GM12878 (cell line): Measurements from ENCODE around the gene TSPO2. TPM values are rescaled to one million over a fixed set of nuclear protein-coding genes. Genes with fewer than 3 reads are reported as not detected.

Experiments used
- ATAC-seq: fragments of 200-7000 bp; cut with Tn5 transposase; 3 replicates; pipeline ENCODE4 v1.9.1; 2020; ENCODE audit warnings: mild to moderate bottlenecking, moderate library complexity
- BruUV-seq: library from RNA; stranded (reverse); fragments of 400-500 nt; replicated peaks from 2 replicates; lab custom pipeline; 2021; lab: Mats Ljungman, UMichigan
- CTCF ChIA-PET: fragments of 300-600 bp; sonication (Branson Sonifier 250); formaldehyde crosslinking; extraction: SDS; loops from one replicate; lab custom pipeline; 2021; ENCODE audit warnings: inconsistent platforms; lab: Yijun Ruan, JAX
- POLR2A ChIA-PET: fragments of 350-600 bp; formaldehyde crosslinking; extraction: SDS; loops from one replicate; lab custom pipeline; 2021; ENCODE audit warnings: inconsistent platforms; lab: Charles Lee
- RAD21 ChIA-PET: fragments of 300-600 bp; sonication (Branson Sonifier 250); formaldehyde crosslinking; loops from one replicate; lab custom pipeline; 2023; ENCODE audit warnings: antibody characterized with exemption; ENCODE audit not compliant: unreplicated experiment; lab: Charles Lee
- SMC1A ChIA-PET: fragments of 300-600 bp; sonication (Branson Sonifier 250); formaldehyde crosslinking; loops from one replicate; lab custom pipeline; 2023; ENCODE audit not compliant: unreplicated experiment, uncharacterized antibody; lab: Charles Lee
- DNase-seq: peaks from one replicate; pipeline ENCODE4 v3.0.0-alpha.2; 2011; ENCODE audit warnings: low read depth, low spot score
- FAIRE-seq: peaks from 3 replicates; lab custom pipeline; 2011; peaks lifted over from hg19 to GRCh38; lab: Jason Lieb, UNC
- H2AFZ ChIP-seq: 2 replicates; pipeline ENCODE4 v1.6.0; 2011; ENCODE audit warnings: low read depth, low read length, control low read depth; ENCODE audit not compliant: control insufficient read depth
- H3K27ac ChIP-seq: 2 replicates; pipeline ENCODE4 v1.5.1; 2011; ENCODE audit warnings: control low read depth; ENCODE audit not compliant: control insufficient read depth, insufficient read depth
- H3K27me3 ChIP-seq, 2 experiments: replicated peaks in 1 of 2; 2 replicates each; pipeline versions ENCODE4 v1.6.0 to v1.6.1; 2011; ENCODE audit warnings: low read length in 1 of 2; ENCODE audit not compliant: control insufficient read depth in 2 of 2, insufficient read depth in 2 of 2
- H3K36me3 ChIP-seq, 2 experiments: 2 replicates each; pipeline ENCODE4 v1.5.1; 2011; ENCODE audit warnings: low read length in 1 of 2; ENCODE audit not compliant: control insufficient read depth in 2 of 2, insufficient read depth in 2 of 2
- H3K4me1 ChIP-seq: 2 replicates; pipeline ENCODE4 v1.6.1; 2011; ENCODE audit warnings: mild to moderate bottlenecking, low read length, moderate library complexity, mixed read lengths; ENCODE audit not compliant: control insufficient read depth, insufficient read depth
- H3K4me2 ChIP-seq: 2 replicates; pipeline ENCODE4 v1.6.0; 2011; ENCODE audit warnings: control low read depth; ENCODE audit not compliant: control insufficient read depth, insufficient read depth
- H3K4me3 ChIP-seq: fragments of 200-600 bp; sonication (generic); 2 replicates; pipeline ENCODE4 v1.5.1; 2016
- H3K79me2 ChIP-seq: 2 replicates; pipeline ENCODE4 v1.6.0; 2011; ENCODE audit warnings: low read length; ENCODE audit not compliant: control insufficient read depth, insufficient read depth
- H3K9ac ChIP-seq: 2 replicates; pipeline ENCODE4 v1.8.0; 2011; ENCODE audit warnings: low read length, control low read depth, mixed read lengths; ENCODE audit not compliant: control insufficient read depth, insufficient read depth
- H3K9me3 ChIP-seq: replicated peaks from 3 replicates; pipeline ENCODE4 v1.5.1; 2011; ENCODE audit warnings: mild to moderate bottlenecking, low read length; ENCODE audit not compliant: control insufficient read depth, insufficient read depth
- H4K20me1 ChIP-seq: 2 replicates; pipeline ENCODE4 v1.6.0; 2011; ENCODE audit not compliant: control insufficient read depth, insufficient read depth
- ATF7 ChIP-seq: fragments of 450-650 bp; IDR thresholded peaks from 2 replicates; pipeline ENCODE4 v1.6.1; 2016; ENCODE audit warnings: low read depth, mild to moderate bottlenecking
- CHD4 ChIP-seq: fragments of 200-600 bp; sonication (generic); IDR thresholded peaks from 2 replicates; pipeline ENCODE4 v1.6.1; 2016; ENCODE audit warnings: mild to moderate bottlenecking
- HDAC2 ChIP-seq: fragments of 200-600 bp; sonication (generic); IDR thresholded peaks from 2 replicates; pipeline ENCODE4 v1.6.1; 2017
- IKZF2 ChIP-seq, 2 experiments: fragments of 450-650 bp; IDR thresholded peaks; 2 replicates each; pipeline ENCODE4 v1.6.1; 2017; ENCODE audit warnings: mild to moderate bottlenecking in 2 of 2, moderate library complexity in 2 of 2
- IRF4 ChIP-seq: IDR thresholded peaks from 2 replicates; pipeline ENCODE4 v1.6.1; 2011; ENCODE audit warnings: low read depth, low read length
- RELA ChIP-seq: fragments of 450-650 bp; IDR thresholded peaks from 2 replicates; pipeline ENCODE4 v1.8.0; 2014; ENCODE audit warnings: borderline replicate concordance; ENCODE audit not compliant: partially characterized antibody
- YY1 ChIP-seq: IDR thresholded peaks from 2 replicates; pipeline ENCODE4 v1.6.1; 2011; ENCODE audit warnings: low read depth, mild to moderate bottlenecking, low read length
- WGBS: methylation state at CpG from one replicate; pipeline ENCODE4 v1.1.6; 2016; ENCODE audit warnings: low lambda C conversion rate; ENCODE audit not compliant: insufficient replicate concordance, insufficient coverage; ENCODE audit errors: missing lambda C conversion rate; 5-methylcytosine and 5-hydroxymethylcytosine counted together
- in situ Hi-C: fragments of 300-500 bp; cut with MboI; formaldehyde crosslinking; loops from 9 replicates; pipeline ENCODE4 v1.14.3; 2018; ENCODE audit warnings: mixed read lengths
- intact Hi-C: fragments of 100-400 bp; cut with micrococcal nuclease; formaldehyde crosslinking; loops from one replicate; pipeline ENCODE4 v1.14.2; 2022; ENCODE audit not compliant: unreplicated experiment
- polyA plus RNA-seq, 11 experiments: library from polyadenylated mRNA; depleted of rRNA in 4 of 11; unstranded in 6 of 11; stranded (reverse) in 5 of 11; fragments of >200 nt; fragmentation: Nextera tagmentation in 4 of 11; fragmentation: Illumina TruSeq in 1 of 11; extraction: Ambion mirVana in 4 of 11; extraction: Trizol in 1 of 11; gene quantifications; 1 replicate in 1 of 11; 2 replicates in 10 of 11; pipeline versions ENCODE4 v1.2.1 to v1.2.3, GENCODE V29; 2011 to 2016; ENCODE audit warnings: inconsistent platforms in 2 of 11, missing spikeins in 2 of 11, low read depth in 1 of 11
- total RNA-seq, 4 experiments: library from RNA; depleted of rRNA in 3 of 4; stranded (reverse); fragments of >200 nt in 3 of 4; fragmentation: Illumina TruSeq in 1 of 4; extraction: Trizol in 1 of 4; gene quantifications; 2 replicates each; pipeline versions ENCODE4 v1.2.1 to v1.2.3, GENCODE V29; 2013 to 2021
- TF ChIP-seq, protein P1 (sequence below): fragments of 450-650 bp; IDR thresholded peaks from 2 replicates; pipeline ENCODE4 v1.6.1; 2017; ENCODE audit warnings: borderline replicate concordance
- TF ChIP-seq, protein P2 (sequence below): IDR thresholded peaks from 2 replicates; pipeline ENCODE4 v1.6.1; 2012; ENCODE audit warnings: low read depth, low read length, improper control_type of control experiment
- TF ChIP-seq, protein P3 (sequence below): fragments of 450-650 bp; IDR thresholded peaks from 2 replicates; pipeline ENCODE4 v1.6.1; 2017; ENCODE audit warnings: low read depth, mild to moderate bottlenecking, moderate library complexity
- TF ChIP-seq, protein P4 (sequence below): fragments of 450-650 bp; conservative IDR thresholded peaks from 2 replicates; pipeline ENCODE4 v1.6.1; 2017; ENCODE audit warnings: mild to moderate bottlenecking, moderate library complexity
- TF ChIP-seq, protein P5 (sequence below): IDR thresholded peaks from 2 replicates; pipeline ENCODE4 v1.6.1; 2012; ENCODE audit warnings: mild to moderate bottlenecking, low read depth, low read length
- TF ChIP-seq, protein P6 (sequence below): IDR thresholded peaks from 2 replicates; pipeline ENCODE4 v1.6.1; 2012; ENCODE audit warnings: low read depth, low read length, improper control_type of control experiment

Gene TSPO2
- total and polyA plus RNA-seq, 10 of the 15 experiments (the other 5 are each of a cell fraction or from before 2014, with no cell fraction given) = not detected

DNA sequence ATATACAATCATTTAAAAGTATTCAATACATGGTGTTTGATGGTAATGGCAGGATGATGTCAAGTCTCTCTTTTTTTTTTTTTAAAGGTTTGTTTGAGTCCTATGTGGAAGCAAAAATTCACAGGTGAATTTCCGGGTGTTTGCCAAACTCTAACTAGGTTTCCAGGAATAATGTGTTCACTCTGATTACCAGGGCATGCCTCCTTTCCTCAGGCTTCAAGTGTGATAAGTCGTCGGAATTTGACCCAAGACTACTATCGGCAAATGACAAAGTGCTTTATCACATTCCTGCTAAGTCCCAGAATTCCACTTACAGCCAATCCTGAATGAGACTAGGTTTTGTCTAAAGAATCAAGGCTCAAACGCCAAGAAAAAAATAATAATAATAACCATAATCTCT lies 22.6 kb downstream of the TSPO2 start:
- no peaks in the 10 kb centered on the region for H4K20me1 ChIP-seq
- no peak for FAIRE-seq
- intact Hi-C loops (no loop called here), in situ Hi-C loops (no loop called here)
- ChIA-PET SMC1A (no interaction called here), POLR2A (interaction anchor here (1.7 kb wide), 1 partner anchor 12 kb away, joined by 4 read pairs; no protein-coding TSS in a partner anchor), CTCF (interaction anchor here (0.6 to 2.3 kb wide), 3 partner anchors 10 to 1725 kb away, joined by 3 to 10 read pairs (median 5); no protein-coding TSS in a partner anchor), RAD21 (interaction anchor here (0.9 kb wide), 1 partner anchor 116 kb away, joined by 3 read pairs; no protein-coding TSS in a partner anchor)
- H3K9ac ChIP-seq = no peak overlapping the region
- no TSS peak for BruUV-seq
- WGBS = 95% methylated on average over 5 of the region's 5 CpGs
- H3K79me2 ChIP-seq = no peaks in the 10 kb centered on the region
- no peak overlapping the region for H3K27ac ChIP-seq
- DNase-seq = no peak
- no peaks in the 10 kb centered on the region for H3K27me3 ChIP-seq
- H2AFZ ChIP-seq = no peak overlapping the region
- H3K4me2 ChIP-seq = no peak overlapping the region
- no peak for ATAC-seq
- peaks cover 0 to 10% of the 10 kb centered on the region in 2 experiments; a peak in 2 of 4 replicates for H3K36me3 ChIP-seq
- no peaks in the 10 kb centered on the region for H3K9me3 ChIP-seq
- H3K4me1 ChIP-seq = no peaks in the 10 kb centered on the region
- H3K4me3 ChIP-seq = no peak overlapping the region
- TF ChIP-seq CHD4 (no peak), HDAC2 (no peak), RELA (no peak), IRF4 (no peak), YY1 (no peak), IKZF2 (IDR thresholded peaks at IDR 0.05) (no peak), ATF7 (no peak)
- TF ChIP-seq, protein P1, sequence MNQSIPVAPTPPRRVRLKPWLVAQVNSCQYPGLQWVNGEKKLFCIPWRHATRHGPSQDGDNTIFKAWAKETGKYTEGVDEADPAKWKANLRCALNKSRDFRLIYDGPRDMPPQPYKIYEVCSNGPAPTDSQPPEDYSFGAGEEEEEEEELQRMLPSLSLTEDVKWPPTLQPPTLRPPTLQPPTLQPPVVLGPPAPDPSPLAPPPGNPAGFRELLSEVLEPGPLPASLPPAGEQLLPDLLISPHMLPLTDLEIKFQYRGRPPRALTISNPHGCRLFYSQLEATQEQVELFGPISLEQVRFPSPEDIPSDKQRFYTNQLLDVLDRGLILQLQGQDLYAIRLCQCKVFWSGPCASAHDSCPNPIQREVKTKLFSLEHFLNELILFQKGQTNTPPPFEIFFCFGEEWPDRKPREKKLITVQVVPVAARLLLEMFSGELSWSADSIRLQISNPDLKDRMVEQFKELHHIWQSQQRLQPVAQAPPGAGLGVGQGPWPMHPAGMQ = no peak
- TF ChIP-seq, protein P2, sequence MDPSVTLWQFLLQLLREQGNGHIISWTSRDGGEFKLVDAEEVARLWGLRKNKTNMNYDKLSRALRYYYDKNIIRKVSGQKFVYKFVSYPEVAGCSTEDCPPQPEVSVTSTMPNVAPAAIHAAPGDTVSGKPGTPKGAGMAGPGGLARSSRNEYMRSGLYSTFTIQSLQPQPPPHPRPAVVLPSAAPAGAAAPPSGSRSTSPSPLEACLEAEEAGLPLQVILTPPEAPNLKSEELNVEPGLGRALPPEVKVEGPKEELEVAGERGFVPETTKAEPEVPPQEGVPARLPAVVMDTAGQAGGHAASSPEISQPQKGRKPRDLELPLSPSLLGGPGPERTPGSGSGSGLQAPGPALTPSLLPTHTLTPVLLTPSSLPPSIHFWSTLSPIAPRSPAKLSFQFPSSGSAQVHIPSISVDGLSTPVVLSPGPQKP = no peak
- TF ChIP-seq, protein P3, sequence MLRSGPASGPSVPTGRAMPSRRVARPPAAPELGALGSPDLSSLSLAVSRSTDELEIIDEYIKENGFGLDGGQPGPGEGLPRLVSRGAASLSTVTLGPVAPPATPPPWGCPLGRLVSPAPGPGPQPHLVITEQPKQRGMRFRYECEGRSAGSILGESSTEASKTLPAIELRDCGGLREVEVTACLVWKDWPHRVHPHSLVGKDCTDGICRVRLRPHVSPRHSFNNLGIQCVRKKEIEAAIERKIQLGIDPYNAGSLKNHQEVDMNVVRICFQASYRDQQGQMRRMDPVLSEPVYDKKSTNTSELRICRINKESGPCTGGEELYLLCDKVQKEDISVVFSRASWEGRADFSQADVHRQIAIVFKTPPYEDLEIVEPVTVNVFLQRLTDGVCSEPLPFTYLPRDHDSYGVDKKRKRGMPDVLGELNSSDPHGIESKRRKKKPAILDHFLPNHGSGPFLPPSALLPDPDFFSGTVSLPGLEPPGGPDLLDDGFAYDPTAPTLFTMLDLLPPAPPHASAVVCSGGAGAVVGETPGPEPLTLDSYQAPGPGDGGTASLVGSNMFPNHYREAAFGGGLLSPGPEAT = no peak
- TF ChIP-seq, protein P4, sequence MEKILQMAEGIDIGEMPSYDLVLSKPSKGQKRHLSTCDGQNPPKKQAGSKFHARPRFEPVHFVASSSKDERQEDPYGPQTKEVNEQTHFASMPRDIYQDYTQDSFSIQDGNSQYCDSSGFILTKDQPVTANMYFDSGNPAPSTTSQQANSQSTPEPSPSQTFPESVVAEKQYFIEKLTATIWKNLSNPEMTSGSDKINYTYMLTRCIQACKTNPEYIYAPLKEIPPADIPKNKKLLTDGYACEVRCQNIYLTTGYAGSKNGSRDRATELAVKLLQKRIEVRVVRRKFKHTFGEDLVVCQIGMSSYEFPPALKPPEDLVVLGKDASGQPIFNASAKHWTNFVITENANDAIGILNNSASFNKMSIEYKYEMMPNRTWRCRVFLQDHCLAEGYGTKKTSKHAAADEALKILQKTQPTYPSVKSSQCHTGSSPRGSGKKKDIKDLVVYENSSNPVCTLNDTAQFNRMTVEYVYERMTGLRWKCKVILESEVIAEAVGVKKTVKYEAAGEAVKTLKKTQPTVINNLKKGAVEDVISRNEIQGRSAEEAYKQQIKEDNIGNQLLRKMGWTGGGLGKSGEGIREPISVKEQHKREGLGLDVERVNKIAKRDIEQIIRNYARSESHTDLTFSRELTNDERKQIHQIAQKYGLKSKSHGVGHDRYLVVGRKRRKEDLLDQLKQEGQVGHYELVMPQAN = no peak
- TF ChIP-seq, protein P5, sequence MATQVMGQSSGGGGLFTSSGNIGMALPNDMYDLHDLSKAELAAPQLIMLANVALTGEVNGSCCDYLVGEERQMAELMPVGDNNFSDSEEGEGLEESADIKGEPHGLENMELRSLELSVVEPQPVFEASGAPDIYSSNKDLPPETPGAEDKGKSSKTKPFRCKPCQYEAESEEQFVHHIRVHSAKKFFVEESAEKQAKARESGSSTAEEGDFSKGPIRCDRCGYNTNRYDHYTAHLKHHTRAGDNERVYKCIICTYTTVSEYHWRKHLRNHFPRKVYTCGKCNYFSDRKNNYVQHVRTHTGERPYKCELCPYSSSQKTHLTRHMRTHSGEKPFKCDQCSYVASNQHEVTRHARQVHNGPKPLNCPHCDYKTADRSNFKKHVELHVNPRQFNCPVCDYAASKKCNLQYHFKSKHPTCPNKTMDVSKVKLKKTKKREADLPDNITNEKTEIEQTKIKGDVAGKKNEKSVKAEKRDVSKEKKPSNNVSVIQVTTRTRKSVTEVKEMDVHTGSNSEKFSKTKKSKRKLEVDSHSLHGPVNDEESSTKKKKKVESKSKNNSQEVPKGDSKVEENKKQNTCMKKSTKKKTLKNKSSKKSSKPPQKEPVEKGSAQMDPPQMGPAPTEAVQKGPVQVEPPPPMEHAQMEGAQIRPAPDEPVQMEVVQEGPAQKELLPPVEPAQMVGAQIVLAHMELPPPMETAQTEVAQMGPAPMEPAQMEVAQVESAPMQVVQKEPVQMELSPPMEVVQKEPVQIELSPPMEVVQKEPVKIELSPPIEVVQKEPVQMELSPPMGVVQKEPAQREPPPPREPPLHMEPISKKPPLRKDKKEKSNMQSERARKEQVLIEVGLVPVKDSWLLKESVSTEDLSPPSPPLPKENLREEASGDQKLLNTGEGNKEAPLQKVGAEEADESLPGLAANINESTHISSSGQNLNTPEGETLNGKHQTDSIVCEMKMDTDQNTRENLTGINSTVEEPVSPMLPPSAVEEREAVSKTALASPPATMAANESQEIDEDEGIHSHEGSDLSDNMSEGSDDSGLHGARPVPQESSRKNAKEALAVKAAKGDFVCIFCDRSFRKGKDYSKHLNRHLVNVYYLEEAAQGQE = no peak
- TF ChIP-seq, protein P6, sequence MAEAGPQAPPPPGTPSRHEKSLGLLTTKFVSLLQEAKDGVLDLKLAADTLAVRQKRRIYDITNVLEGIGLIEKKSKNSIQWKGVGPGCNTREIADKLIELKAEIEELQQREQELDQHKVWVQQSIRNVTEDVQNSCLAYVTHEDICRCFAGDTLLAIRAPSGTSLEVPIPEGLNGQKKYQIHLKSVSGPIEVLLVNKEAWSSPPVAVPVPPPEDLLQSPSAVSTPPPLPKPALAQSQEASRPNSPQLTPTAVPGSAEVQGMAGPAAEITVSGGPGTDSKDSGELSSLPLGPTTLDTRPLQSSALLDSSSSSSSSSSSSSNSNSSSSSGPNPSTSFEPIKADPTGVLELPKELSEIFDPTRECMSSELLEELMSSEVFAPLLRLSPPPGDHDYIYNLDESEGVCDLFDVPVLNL = no peak
